HL-60 (cell line): ENCODE data around the gene TAPT1.

Experiments
- DNase-seq, 2 experiments: peaks; one replicate each; pipeline ENCODE4 v3.0.0-alpha.2; 2010 to 2020; ENCODE audit warnings: low read depth in 1 of 2, low spot score in 1 of 2
- H3K27ac ChIP-seq: fragments of 250-450 bp; sonication (Bioruptor Pico); replicated peaks from 2 replicates; pipeline ENCODE4 v1.5.1; 2020; ENCODE audit warnings: mild to moderate bottlenecking, moderate library complexity
- H3K27me3 ChIP-seq: fragments of 250-450 bp; sonication (Bioruptor Pico); 2 replicates; pipeline ENCODE4 v1.5.1; 2021; ENCODE audit warnings: mild to moderate bottlenecking, moderate library complexity; ENCODE audit not compliant: insufficient read depth, poor library complexity, severe bottlenecking
- H3K4me3 ChIP-seq: replicated peaks from 2 replicates; pipeline ENCODE4 v1.5.1; 2011; ENCODE audit warnings: mild to moderate bottlenecking, control low read depth, low read length; ENCODE audit not compliant: insufficient read depth
- GABPA ChIP-seq: IDR thresholded peaks from 2 replicates; pipeline ENCODE4 v1.6.1; 2012; ENCODE audit warnings: low read depth
- POLR2AphosphoS5 ChIP-seq: IDR thresholded peaks from 2 replicates; pipeline ENCODE4 v1.6.1; 2012; ENCODE audit warnings: low read depth
- SPI1 ChIP-seq: IDR thresholded peaks from 2 replicates; pipeline ENCODE4 v1.6.1; 2012; ENCODE audit warnings: low read depth, mild to moderate bottlenecking, borderline replicate concordance
- TF ChIP-seq, protein P1 (sequence below): IDR thresholded peaks from one replicate; pipeline ENCODE4 v1.5.1; 2011; ENCODE audit warnings: low read length, control low read depth, inconsistent platforms; ENCODE audit not compliant: insufficient read depth
- TF ChIP-seq, protein P2 (sequence below): IDR thresholded peaks from 2 replicates; pipeline ENCODE4 v1.6.1; 2012; ENCODE audit warnings: low read depth; ENCODE audit not compliant: insufficient replicate concordance

The TAPT1 gene

DNA sequence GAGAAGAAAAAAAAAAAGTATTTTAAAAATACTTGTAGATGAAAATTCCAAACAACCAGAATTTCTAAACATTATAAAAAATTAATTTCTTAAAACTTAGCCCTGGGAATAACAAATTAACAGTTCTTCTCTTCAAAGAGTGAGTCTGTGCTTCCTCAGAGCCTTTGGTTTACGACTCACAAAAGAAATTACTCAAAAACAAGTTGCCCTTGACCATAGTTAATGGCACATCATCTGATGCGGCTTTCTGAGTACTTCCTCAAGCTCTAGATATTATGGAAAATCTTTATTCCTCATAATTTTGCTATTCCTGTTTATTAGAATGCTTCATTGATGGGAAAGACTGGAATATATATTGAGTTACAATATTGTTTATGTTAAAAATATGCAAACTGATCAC, 23.7 kb downstream of the TAPT1 start:
- H3K27ac ChIP-seq, result no peak overlapping the region
- H3K4me3 ChIP-seq, result no peak overlapping the region
- no peaks in the 10 kb centered on the region for H3K27me3 ChIP-seq
- TF ChIP-seq, protein P1, sequence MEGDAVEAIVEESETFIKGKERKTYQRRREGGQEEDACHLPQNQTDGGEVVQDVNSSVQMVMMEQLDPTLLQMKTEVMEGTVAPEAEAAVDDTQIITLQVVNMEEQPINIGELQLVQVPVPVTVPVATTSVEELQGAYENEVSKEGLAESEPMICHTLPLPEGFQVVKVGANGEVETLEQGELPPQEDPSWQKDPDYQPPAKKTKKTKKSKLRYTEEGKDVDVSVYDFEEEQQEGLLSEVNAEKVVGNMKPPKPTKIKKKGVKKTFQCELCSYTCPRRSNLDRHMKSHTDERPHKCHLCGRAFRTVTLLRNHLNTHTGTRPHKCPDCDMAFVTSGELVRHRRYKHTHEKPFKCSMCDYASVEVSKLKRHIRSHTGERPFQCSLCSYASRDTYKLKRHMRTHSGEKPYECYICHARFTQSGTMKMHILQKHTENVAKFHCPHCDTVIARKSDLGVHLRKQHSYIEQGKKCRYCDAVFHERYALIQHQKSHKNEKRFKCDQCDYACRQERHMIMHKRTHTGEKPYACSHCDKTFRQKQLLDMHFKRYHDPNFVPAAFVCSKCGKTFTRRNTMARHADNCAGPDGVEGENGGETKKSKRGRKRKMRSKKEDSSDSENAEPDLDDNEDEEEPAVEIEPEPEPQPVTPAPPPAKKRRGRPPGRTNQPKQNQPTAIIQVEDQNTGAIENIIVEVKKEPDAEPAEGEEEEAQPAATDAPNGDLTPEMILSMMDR, result no peak
- TF ChIP-seq GABPA (no peak), SPI1 (no peak), POLR2AphosphoS5 (no peak)
- TF ChIP-seq, protein P2, sequence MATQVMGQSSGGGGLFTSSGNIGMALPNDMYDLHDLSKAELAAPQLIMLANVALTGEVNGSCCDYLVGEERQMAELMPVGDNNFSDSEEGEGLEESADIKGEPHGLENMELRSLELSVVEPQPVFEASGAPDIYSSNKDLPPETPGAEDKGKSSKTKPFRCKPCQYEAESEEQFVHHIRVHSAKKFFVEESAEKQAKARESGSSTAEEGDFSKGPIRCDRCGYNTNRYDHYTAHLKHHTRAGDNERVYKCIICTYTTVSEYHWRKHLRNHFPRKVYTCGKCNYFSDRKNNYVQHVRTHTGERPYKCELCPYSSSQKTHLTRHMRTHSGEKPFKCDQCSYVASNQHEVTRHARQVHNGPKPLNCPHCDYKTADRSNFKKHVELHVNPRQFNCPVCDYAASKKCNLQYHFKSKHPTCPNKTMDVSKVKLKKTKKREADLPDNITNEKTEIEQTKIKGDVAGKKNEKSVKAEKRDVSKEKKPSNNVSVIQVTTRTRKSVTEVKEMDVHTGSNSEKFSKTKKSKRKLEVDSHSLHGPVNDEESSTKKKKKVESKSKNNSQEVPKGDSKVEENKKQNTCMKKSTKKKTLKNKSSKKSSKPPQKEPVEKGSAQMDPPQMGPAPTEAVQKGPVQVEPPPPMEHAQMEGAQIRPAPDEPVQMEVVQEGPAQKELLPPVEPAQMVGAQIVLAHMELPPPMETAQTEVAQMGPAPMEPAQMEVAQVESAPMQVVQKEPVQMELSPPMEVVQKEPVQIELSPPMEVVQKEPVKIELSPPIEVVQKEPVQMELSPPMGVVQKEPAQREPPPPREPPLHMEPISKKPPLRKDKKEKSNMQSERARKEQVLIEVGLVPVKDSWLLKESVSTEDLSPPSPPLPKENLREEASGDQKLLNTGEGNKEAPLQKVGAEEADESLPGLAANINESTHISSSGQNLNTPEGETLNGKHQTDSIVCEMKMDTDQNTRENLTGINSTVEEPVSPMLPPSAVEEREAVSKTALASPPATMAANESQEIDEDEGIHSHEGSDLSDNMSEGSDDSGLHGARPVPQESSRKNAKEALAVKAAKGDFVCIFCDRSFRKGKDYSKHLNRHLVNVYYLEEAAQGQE, result no peak
- no peak for DNase-seq

DNA sequence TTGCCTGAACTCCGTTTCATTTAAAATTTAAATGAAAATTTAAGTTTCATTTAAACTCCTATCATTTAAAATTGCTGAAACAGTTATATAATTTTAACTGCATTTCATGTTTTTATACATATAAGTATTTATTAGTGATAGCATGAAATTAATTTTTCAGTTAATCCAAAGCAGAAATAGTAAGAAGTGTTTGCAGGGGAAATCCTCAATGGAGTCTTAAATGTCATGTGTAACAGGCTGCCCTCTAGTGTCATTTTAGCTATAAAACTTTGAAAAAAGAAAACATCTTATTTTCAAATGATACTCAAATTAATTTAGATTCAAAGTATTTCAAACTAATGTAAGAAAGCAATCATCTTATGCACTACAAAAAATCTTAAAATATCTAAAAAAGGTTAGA, 27.2 kb downstream of the TAPT1 start:
- DNase-seq, result no peak
- TF ChIP-seq, protein P2, result no peak
- no peak for TF ChIP-seq POLR2AphosphoS5
- TF ChIP-seq SPI1, result no peak
- TF ChIP-seq, protein P1, result no peak
- no peak for TF ChIP-seq GABPA
- no peak overlapping the region for H3K27ac ChIP-seq
- no peaks in the 10 kb centered on the region for H3K27me3 ChIP-seq
- no peak overlapping the region for H3K4me3 ChIP-seq

DNA sequence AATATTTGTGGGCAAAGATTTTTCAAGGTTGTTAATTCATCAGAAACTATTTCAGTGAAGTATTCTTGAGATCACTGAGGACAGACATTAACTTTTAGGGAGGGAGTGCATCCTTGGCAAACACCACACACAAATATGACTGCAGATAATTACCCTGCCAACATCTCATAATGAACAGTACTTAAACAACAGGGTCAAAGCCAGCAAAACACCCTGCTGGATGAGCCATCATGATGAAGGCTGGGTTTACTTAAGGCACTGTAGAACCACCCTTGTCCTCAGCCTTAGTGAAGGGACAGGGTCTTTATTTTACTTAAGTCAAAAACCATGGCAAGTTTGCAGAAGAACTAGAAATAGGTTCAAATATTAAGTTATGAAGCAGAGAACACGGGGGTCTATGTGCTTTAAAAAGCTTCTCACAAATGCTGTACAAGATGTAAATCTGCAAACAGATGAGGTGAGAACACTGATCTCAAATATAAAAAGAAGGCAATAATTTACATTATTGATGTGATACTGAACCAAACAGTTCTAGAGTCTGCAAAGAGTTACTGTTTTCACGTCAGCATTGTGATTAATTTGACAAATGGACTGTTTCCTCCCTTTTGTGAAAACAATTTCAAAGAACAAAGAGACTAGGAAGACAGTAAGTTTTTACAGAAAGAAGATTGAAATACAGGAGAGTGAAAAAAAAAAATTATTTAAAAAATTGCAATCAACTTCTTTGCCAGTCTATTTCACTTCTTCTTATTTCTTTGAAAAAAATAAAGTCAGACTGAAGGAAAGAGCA, 28.2 kb downstream of the TAPT1 start:
- H3K4me3 ChIP-seq, result no peak overlapping the region
- no peaks in the 10 kb centered on the region for H3K27me3 ChIP-seq
- H3K27ac ChIP-seq, result no peak overlapping the region
- no peak for DNase-seq
- TF ChIP-seq SPI1 (no peak), POLR2AphosphoS5 (no peak), GABPA (no peak)
- TF ChIP-seq, protein P1, result no peak
- TF ChIP-seq, protein P2, result no peak
